Hepatocyte (in vitro differentiated cells): ENCODE data around the gene GNAL.

Source experiments
- CTCF ChIP-seq: fragments of 200-600 bp; sonication (generic); IDR thresholded peaks from 2 replicates; pipeline ENCODE4 v1.5.1; 2016; ENCODE audit warnings: antibody characterized with exemption, mild to moderate bottlenecking; ENCODE audit not compliant: poor library complexity
- EZH2 ChIP-seq: fragments of 200-600 bp; sonication (generic); IDR thresholded peaks from 2 replicates; pipeline ENCODE4 v1.6.1; 2016; ENCODE audit warnings: antibody characterized with exemption, mild to moderate bottlenecking, borderline replicate concordance
- EZH2phosphoT487 ChIP-seq: fragments of 200-600 bp; sonication (generic); IDR thresholded peaks from one replicate; pipeline ENCODE4 v1.6.1; 2018; ENCODE audit warnings: antibody characterized with exemption, mild to moderate bottlenecking, low read depth, moderate library complexity; ENCODE audit not compliant: unreplicated experiment, severe bottlenecking

GRCh38 chr18:11874676-11875075 is 185.6 kb downstream of the GNAL start:
- TF ChIP-seq CTCF (no peak), EZH2 (no peak), EZH2phosphoT487 (no peak)
